Measurements from ENCODE around the gene SF3B3. TPM values are rescaled to one million over a fixed set of nuclear protein-coding genes. Genes with fewer than 3 reads are reported as not detected.

SF3B3 gene
- total and polyA plus RNA-seq, 2 donors (not counting 3 experiments of a cell fraction or from before 2014, with no cell fraction given) = 167 to 324 TPM

- intact Hi-C loops (cut with micrococcal nuclease) = no loop called here
- Histone ChIP-seq H3K27me3 (ENCODE audit: control insufficient read depth in 2 of 2, insufficient read depth in 2 of 2, low read length in 2 of 2) (no peaks in the 10 kb centered on the region), H3K9ac (replicated peaks; ENCODE audit: extremely low read depth, insufficient read depth, low read length) (no peak overlapping the region), H4K20me1 (replicated peaks; ENCODE audit: control insufficient read depth, extremely low read depth, insufficient read depth, low read length) (no peaks in the 10 kb centered on the region), H3K27ac (ENCODE audit: insufficient read depth, low read depth, low read length) (no peak overlapping the region), H3K4me3 (replicated peaks in 1 of 3; ENCODE audit: insufficient read depth in 1 of 3, low read depth in 1 of 3, low read length in 3 of 3) (no peak overlapping the region), H3K36me3 (ENCODE audit: control insufficient read depth in 2 of 2, extremely low read depth in 1 of 2, insufficient read depth in 2 of 2, low read length in 2 of 2) (peaks cover 8 to 31% of the 10 kb centered on the region in 2 experiments), H3K9me3 (replicated peaks; ENCODE audit: control insufficient read depth, insufficient read depth, low read length) (no peaks in the 10 kb centered on the region), H3K4me2 (ENCODE audit: insufficient read depth, low read length) (no peak overlapping the region), H3K9me1 (replicated peaks; ENCODE audit: control insufficient read depth, extremely low read depth, insufficient read depth, low read length) (no peaks in the 10 kb centered on the region), H3K4me1 (ENCODE audit: control insufficient read depth, extremely low read depth, insufficient read depth, low read length) (no peaks in the 10 kb centered on the region), H3K79me2 (ENCODE audit: control insufficient read depth, insufficient read depth, low read length) (no peaks in the 10 kb centered on the region), H2AFZ (ENCODE audit: low read depth, low read length) (no peak overlapping the region)
- no peak for FAIRE-seq
- dilution Hi-C loops (cut with MboI; ENCODE audit: extremely low pct_ligation_motif_present, low sequenced_read_pairs) = no loop called here
- TF ChIP-seq JUN (IDR thresholded peaks at IDR 0.05; ENCODE audit: borderline replicate concordance, insufficient read depth, insufficient read length, low read depth) (no peak), FOS (IDR thresholded peaks at IDR 0.05; ENCODE audit: borderline replicate concordance, insufficient read depth, low read length) (no peak), POLR2A (IDR thresholded peaks at IDR 0.05; ENCODE audit: low read depth, low read length) (no peak), CTCF (IDR thresholded peaks at IDR 0.05; ENCODE audit: extremely low read depth in 1 of 2, insufficient read depth in 1 of 2, low read depth in 1 of 2, low read length in 2 of 2) (no peak), GATA2 (IDR thresholded peaks at IDR 0.05; ENCODE audit: insufficient read depth, insufficient read length, low read depth, low read length) (no peak), EZH2 (IDR thresholded peaks at IDR 0.05; ENCODE audit: borderline replicate concordance, low read depth, low read length, severe bottlenecking) (no peak), POLR2AphosphoS5 (IDR thresholded peaks at IDR 0.05; ENCODE audit: insufficient read depth, low read depth, low read length) (no peak), MAX (IDR thresholded peaks at IDR 0.05; ENCODE audit: insufficient read depth, insufficient read length) (no peak), MYC (IDR thresholded peaks at IDR 0.05; ENCODE audit: low read depth, low read length) (no peak)
- no TSS peak for BruUV-seq (replicated peaks)
- ChIA-PET POLR2A (no interaction called here), CTCF (no interaction called here)
- no peak for DNase-seq (ENCODE audit: low read depth, low spot score)
These were observed 29.3 kb upstream of the SF3B3 start for GRCh38 chr16:70494202-70494770.

Data from endothelial cell of umbilical vein (primary cell).